22Rv1 (cell line): ENCODE results near the gene ATP6V0D1.

ENCODE experiments used
- CTCF ChIP-seq: fragments of 450-650 bp; IDR thresholded peaks from 2 replicates; pipeline ENCODE4 v1.5.1; 2017; ENCODE audit warnings: mild to moderate bottlenecking
- ZFX ChIP-seq: fragments of 450-650 bp; IDR thresholded peaks from 2 replicates; pipeline ENCODE4 v1.6.1; 2017; ENCODE audit warnings: antibody characterized with exemption, borderline replicate concordance

GRCh38 chr16:67425580-67425979 lies 55.4 kb downstream of the ATP6V0D1 start:
- TF ChIP-seq CTCF (no peak), ZFX (no peak)
